Cardiac muscle cell (in vitro differentiated cells and primary cell): ENCODE data around the gene SBSN. TPM values are rescaled to one million over a fixed set of nuclear protein-coding genes. Genes with fewer than 3 reads are reported as not detected.

Source experiments
- DNase-seq, 2 donors: peaks; one replicate each; pipeline versions ENCODE4 v3.0.0 to v3.0.0-alpha.2; 2010 to 2017; ENCODE audit warnings: low read depth in 1 of 2, low spot score in 1 of 2
- H3K27ac ChIP-seq: fragments of 200-600 bp; sonication (generic); 2 replicates; pipeline ENCODE4 v1.5.1; 2016
- H3K27me3 ChIP-seq: fragments of 200-600 bp; sonication (generic); 2 replicates; pipeline ENCODE4 v1.6.0; 2016; ENCODE audit warnings: control low read depth
- H3K36me3 ChIP-seq: fragments of 200-600 bp; sonication (generic); 2 replicates; pipeline ENCODE4 v1.5.1; 2016; ENCODE audit warnings: control low read depth
- H3K4me1 ChIP-seq: fragments of 200-600 bp; sonication (generic); 2 replicates; pipeline ENCODE4 v1.8.1; 2017; ENCODE audit warnings: low read depth, mild to moderate bottlenecking, mixed run types
- H3K4me3 ChIP-seq: fragments of 200-600 bp; sonication (generic); 2 replicates; pipeline ENCODE4 v1.5.1; 2016; ENCODE audit warnings: mild to moderate bottlenecking
- H3K9me3 ChIP-seq: fragments of 200-600 bp; sonication (generic); 2 replicates; pipeline ENCODE4 v1.5.1; 2017; ENCODE audit warnings: low read depth, mild to moderate bottlenecking, control low read depth
- polyA plus RNA-seq: library from polyadenylated mRNA; unstranded; fragments of >200 nt; fragmentation: Nextera tagmentation; extraction: Ambion mirVana; gene quantifications from 2 replicates; pipeline ENCODE4 v1.2.1, GENCODE V29; 2016
- total RNA-seq: library from RNA; depleted of rRNA; stranded (reverse); fragments of >200 nt; gene quantifications from 2 replicates; pipeline ENCODE4 v1.2.3, GENCODE V29; 2016
- TF ChIP-seq, protein P1 (sequence below): IDR thresholded peaks from 2 replicates; pipeline ENCODE4 v1.5.1; 2012; ENCODE audit warnings: low read depth, mild to moderate bottlenecking, low read length

The SBSN gene
- total and polyA plus RNA-seq, 2 experiments from 2014 or later, result 0.15 TPM; not detected in 1

DNA sequence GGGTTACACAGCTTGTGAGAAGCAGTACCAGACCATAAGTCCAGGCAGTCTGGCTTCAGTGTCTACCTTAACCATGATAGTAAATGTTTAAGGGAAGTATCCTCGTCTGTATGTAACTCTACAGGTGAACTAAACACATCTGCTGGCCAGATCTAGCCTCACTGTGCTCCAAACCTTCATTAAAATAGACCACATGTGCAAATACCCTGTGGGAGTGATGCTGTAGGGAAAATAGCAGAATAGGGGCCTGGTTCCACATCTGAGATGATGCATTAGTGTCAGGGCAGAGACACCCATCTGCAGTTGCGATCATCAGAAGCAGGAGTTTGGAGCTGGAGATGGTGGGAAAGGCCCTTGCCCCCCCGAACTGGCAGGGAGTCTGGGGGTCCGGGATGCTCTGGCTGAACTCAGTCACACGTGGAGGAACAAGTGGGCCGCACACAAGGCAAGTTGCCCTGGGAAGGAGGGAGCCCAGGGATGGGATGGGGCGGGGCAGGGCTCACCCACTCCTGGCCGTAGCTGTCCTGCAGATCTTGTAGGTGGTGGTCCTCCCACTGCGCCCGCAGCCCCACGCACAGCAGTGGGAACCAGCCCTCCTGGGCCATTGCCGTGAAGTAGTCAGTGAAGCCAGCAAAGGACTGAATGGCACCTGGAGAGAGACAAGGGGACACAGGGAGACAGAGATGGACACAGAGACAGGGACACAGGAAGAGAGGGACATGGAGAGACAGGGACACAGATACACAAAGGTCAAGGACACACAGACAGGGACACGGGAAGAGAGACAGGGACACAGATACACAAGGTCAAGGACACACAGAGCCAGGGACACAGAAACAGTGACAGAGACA, 24.6 kb upstream of the SBSN start:
- DNase-seq, result no peak
- TF ChIP-seq, protein P1, sequence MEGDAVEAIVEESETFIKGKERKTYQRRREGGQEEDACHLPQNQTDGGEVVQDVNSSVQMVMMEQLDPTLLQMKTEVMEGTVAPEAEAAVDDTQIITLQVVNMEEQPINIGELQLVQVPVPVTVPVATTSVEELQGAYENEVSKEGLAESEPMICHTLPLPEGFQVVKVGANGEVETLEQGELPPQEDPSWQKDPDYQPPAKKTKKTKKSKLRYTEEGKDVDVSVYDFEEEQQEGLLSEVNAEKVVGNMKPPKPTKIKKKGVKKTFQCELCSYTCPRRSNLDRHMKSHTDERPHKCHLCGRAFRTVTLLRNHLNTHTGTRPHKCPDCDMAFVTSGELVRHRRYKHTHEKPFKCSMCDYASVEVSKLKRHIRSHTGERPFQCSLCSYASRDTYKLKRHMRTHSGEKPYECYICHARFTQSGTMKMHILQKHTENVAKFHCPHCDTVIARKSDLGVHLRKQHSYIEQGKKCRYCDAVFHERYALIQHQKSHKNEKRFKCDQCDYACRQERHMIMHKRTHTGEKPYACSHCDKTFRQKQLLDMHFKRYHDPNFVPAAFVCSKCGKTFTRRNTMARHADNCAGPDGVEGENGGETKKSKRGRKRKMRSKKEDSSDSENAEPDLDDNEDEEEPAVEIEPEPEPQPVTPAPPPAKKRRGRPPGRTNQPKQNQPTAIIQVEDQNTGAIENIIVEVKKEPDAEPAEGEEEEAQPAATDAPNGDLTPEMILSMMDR, result no peak
- no peak overlapping the region for H3K4me3 ChIP-seq
- no peaks in the 10 kb centered on the region for H3K9me3 ChIP-seq
- H3K4me1 ChIP-seq, result no peaks in the 10 kb centered on the region
- no peak overlapping the region for H3K27ac ChIP-seq
- H3K36me3 ChIP-seq, result no peaks in the 10 kb centered on the region
- no peaks in the 10 kb centered on the region for H3K27me3 ChIP-seq

GRCh38 chr19:35551091-35551810, 23.1 kb upstream of the SBSN start:
- Histone ChIP-seq H3K36me3 (no peaks in the 10 kb centered on the region), H3K9me3 (no peaks in the 10 kb centered on the region), H3K4me3 (no peak overlapping the region), H3K27me3 (no peaks in the 10 kb centered on the region), H3K4me1 (no peaks in the 10 kb centered on the region), H3K27ac (no peak overlapping the region)
- TF ChIP-seq, protein P1, result no peak
- no peak for DNase-seq

- DNase-seq, result no peak
- Histone ChIP-seq H3K27me3 (no peaks in the 10 kb centered on the region), H3K4me1 (no peaks in the 10 kb centered on the region), H3K4me3 (no peak overlapping the region), H3K36me3 (no peaks in the 10 kb centered on the region), H3K27ac (no peak overlapping the region), H3K9me3 (no peaks in the 10 kb centered on the region)
- TF ChIP-seq, protein P1, result no peak
Measured at GRCh38 chr19:35549879-35550523, 21.9 kb upstream of the SBSN start.

GRCh38 chr19:35549174-35549788, 21.2 kb upstream of the SBSN start:
- peak; percentile 81 to 89 for DNase-seq
- Histone ChIP-seq H3K4me3 (no peak overlapping the region), H3K27ac (no peak overlapping the region), H3K4me1 (peaks cover 3% of the 10 kb centered on the region), H3K36me3 (no peaks in the 10 kb centered on the region), H3K27me3 (no peaks in the 10 kb centered on the region), H3K9me3 (no peaks in the 10 kb centered on the region)
- TF ChIP-seq, protein P1, result peak; percentile 68

DNA sequence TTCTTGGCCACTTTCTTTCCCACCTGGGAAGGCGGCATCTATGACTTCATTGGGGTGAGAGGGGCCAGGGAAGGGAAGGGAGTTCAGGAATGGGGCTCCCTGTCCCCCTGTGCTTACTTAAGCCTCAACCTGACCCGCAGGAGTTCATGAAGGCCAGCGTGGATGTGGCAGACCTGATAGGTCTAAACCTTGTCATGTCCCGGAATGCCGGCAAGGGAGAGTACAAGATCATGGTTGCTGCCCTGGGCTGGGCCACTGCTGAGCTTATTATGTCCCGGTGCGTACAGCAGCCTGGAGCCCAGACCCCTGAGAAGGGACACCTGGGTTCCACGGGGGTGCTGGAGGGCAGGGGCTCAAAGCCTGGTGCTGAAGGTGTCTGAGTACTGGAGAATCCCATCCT, 18.4 kb upstream of the SBSN start:
- Histone ChIP-seq H3K36me3 (no peaks in the 10 kb centered on the region), H3K27ac (no peak overlapping the region), H3K9me3 (no peaks in the 10 kb centered on the region), H3K27me3 (no peaks in the 10 kb centered on the region), H3K4me3 (peak overlapping the region; percentile 58), H3K4me1 (peaks cover 3% of the 10 kb centered on the region)
- no peak for DNase-seq
- TF ChIP-seq, protein P1, result no peak
